Metanephros (tissue), 2 donors: ENCODE results near the gene CHIC2. TPM values are rescaled to one million over a fixed set of nuclear protein-coding genes. Genes with fewer than 3 reads are reported as not detected.

ENCODE experiments used
- small RNA-seq: library from RNA; depleted of rRNA; stranded (forward); fragments of <200 nt; gene quantifications from one replicate; pipeline ENCODE3, GENCODE V24; 2014; ENCODE audit warnings: low replicate concordance
- total RNA-seq: library from RNA; depleted of rRNA; stranded (reverse); fragments of >200 nt; gene quantifications from one replicate; pipeline ENCODE4 v1.2.3, GENCODE V29; 2014

Gene CHIC2
- 43.6 TPM for total RNA-seq

DNA sequence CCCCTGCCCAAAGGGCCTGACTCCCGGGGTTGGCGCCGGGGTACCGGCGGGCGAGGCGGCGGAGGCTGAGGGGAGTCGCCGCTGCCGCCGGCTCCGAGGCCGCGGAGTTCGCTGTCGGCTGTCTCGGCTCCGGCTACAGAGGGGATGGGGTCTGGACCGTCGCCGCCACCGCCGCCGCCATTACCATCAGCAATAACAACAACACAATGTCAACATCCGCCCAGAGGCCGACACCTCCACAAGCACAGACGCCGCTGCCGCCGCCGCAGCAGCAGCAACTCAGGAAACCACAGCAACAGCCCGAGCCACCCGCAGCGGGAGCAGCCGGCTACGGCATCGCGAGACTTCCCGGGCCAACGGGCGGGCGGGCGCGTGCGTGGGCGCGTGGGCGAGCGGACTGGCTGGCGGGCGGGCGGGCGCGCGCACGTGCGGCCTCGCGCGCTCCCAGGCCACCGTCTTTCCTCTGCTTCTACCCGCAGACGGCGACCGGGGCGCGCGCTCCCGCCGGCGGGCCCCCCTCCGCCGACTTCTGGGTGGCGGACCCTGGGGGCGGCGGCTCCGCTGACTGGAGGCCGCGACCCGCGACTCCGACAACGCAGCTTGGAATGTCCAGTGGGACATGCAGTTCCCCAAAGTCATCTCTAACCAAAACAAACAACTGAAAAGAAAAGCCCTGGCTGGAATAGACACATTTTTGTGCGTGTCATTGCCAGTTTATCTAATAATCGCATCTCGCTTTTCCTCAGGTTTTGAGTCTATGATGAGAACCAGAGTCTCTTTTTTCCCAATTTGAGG, at the start of gene CHIC2:
Gene CHIC2, minus strand, starts transcription at position 289 of the 795 bp plus-strand sequence. CDS start 305 bp downstream, outside the sequence.

DNA sequence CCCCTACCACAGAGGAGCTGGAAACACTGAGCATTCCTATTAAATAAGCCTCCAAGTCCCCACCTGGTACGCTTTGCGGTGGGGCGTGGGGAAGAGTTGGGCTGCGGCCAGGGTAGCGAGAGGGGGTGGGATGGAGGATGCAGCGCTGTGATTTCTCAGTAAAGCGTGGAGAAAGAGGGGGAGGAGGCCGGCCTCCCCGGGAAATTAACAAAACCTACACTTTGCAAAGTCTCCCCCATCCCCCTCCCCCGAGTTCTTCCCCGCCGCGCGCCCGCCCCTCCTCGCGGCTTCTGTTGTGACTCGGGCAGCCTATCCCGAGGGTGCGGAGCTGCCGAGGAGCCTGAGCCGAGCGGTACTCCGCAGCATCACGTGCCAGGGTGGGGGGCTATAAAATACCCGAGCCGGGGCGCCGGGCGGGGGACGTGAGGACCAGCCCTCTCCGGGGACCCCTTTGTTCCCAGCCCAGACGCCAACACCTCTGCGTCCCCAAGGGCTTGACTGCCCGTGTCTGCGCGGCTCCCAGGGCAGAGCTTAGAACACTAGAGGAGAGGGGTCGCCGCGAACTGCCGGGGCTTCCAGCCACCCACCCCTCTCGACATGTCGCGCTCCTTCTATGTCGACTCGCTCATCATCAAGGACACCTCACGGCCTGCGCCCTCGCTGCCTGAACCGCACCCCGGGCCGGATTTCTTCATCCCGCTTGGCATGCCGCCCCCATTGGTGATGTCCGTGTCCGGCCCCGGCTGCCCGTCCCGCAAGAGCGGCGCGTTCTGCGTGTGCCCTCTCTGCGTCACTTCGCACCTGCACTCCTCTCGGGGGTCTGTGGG, 35.6 kb upstream of the CHIC2 start, which contains the start of gene GSX2:
Gene GSX2, plus strand, starts transcription at position 416 of the 827 bp plus-strand sequence. Its CDS starts 182 bp downstream, at position 598.

Small RNAs within 50 kb of the gene (small RNA-seq; reads per million reads assigned to genes)
- gene AC110792.1: not detected
- gene AC110792.3: not detected

Other genes starting within 250 kb of the CHIC2 start
- not detected for gene GSX2, start 35.6 kb upstream of the CHIC2 start, total RNA-seq
- 253 TPM for gene PDGFRA, start 164.7 kb upstream of the CHIC2 start, total RNA-seq